Thyroid gland (tissue), 4 donors: ENCODE results near the gene PBX3.

Experiments
- POLR2A ChIP-seq, 2 donors: fragments of 450-650 bp; IDR thresholded peaks; one replicate each; pipeline ENCODE4 v1.6.1; 2017; ENCODE audit warnings: antibody characterized with exemption in 2 of 2, mild to moderate bottlenecking in 2 of 2, moderate library complexity in 1 of 2
- TF ChIP-seq, protein P1 (sequence below), 6 experiments: fragments of 200-600 bp in 3 of 6; fragments of 450-650 bp in 3 of 6; sonication (generic) in 3 of 6; IDR thresholded peaks; one replicate each; pipeline ENCODE4 v1.5.1; 2016 to 2019; ENCODE audit warnings: antibody characterized with exemption in 6 of 6, mild to moderate bottlenecking in 2 of 6, inconsistent platforms in 1 of 6, moderate library complexity in 1 of 6

DNA sequence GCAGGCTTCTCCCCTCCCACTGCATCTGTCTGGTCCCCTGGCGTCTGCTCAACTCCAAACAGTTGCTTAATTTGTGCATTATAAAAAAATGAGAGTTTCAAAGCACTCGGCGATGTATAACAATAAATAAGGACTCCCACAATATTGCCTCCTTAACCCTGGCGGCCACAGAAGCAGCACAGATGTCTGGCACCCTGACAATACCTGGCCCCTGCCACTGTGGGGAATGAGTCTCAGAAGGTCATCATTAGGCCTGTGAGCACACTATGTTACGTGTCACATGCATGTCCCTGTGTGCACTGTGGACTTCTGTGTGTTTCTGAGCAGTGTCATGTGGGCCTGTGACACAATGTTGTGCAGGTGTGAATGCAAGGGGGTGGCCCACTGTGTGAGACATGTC lies 236.5 kb downstream of the PBX3 start:
- TF ChIP-seq, protein P1, sequence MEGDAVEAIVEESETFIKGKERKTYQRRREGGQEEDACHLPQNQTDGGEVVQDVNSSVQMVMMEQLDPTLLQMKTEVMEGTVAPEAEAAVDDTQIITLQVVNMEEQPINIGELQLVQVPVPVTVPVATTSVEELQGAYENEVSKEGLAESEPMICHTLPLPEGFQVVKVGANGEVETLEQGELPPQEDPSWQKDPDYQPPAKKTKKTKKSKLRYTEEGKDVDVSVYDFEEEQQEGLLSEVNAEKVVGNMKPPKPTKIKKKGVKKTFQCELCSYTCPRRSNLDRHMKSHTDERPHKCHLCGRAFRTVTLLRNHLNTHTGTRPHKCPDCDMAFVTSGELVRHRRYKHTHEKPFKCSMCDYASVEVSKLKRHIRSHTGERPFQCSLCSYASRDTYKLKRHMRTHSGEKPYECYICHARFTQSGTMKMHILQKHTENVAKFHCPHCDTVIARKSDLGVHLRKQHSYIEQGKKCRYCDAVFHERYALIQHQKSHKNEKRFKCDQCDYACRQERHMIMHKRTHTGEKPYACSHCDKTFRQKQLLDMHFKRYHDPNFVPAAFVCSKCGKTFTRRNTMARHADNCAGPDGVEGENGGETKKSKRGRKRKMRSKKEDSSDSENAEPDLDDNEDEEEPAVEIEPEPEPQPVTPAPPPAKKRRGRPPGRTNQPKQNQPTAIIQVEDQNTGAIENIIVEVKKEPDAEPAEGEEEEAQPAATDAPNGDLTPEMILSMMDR (IDR thresholded peaks at IDR 0.05): no peak
- TF ChIP-seq POLR2A (IDR thresholded peaks at IDR 0.05): no peak
